Left hindlimb (tissue), 1 donor: ENCODE results near the gene UBE2Q2.
A peak's percentile ranks its signal among the peaks of the same experiment; 100 is the strongest.
"Not testable (repeated sequence)": the region's sequence is repeated elsewhere in the genome, so short reads cannot be mapped to it uniquely, and the experiment has no call there.

ENCODE experiments used
- DNase-seq: peaks from one replicate; pipeline ENCODE4 v3.0.0-alpha.2; 2018

UBE2Q2 gene

GRCh38 chr15:75867449-75867848, 24.2 kb downstream of the UBE2Q2 start:
- DNase-seq = no peak

GRCh38 chr15:75868019-75868418, 24.8 kb downstream of the UBE2Q2 start:
- DNase-seq = no peak

- DNase-seq = no peak
Measured at GRCh38 chr15:75869446-75869845, 26.2 kb downstream of the UBE2Q2 start.

- not testable (repeated sequence) for DNase-seq
Measured at GRCh38 chr15:75871589-75871988, 28.3 kb downstream of the UBE2Q2 start.

GRCh38 chr15:75872403-75872990, 29.2 kb downstream of the UBE2Q2 start:
- DNase-seq = no peak

GRCh38 chr15:75884041-75884440, 40.8 kb downstream of the UBE2Q2 start:
- no peak for DNase-seq

GRCh38 chr15:75887178-75887577, 43.9 kb downstream of the UBE2Q2 start:
- DNase-seq = no peak

GRCh38 chr15:75891895-75892294, 48.6 kb downstream of the UBE2Q2 start:
- DNase-seq = no peak

- no peak for DNase-seq
Measured at GRCh38 chr15:75895731-75896130, 52.5 kb downstream of the UBE2Q2 start.

- DNase-seq = no peak
Measured at GRCh38 chr15:75900577-75900976, 57.3 kb downstream of the UBE2Q2 start.

GRCh38 chr15:75902129-75902557, 58.9 kb downstream of the UBE2Q2 start:
- no peak for DNase-seq

- peak; percentile 91 for DNase-seq
Measured at GRCh38 chr15:75903331-75904239, 60.3 kb downstream of the UBE2Q2 start, which contains the start of gene FBXO22. Gene FBXO22 (plus strand): TSS chr15:75903878. CDS start chr15:75903964, 86 bp downstream.

GRCh38 chr15:75905231-75905630, 62.0 kb downstream of the UBE2Q2 start:
- DNase-seq = no peak

- not testable (repeated sequence) for DNase-seq
Measured at GRCh38 chr15:75910355-75910754, 67.1 kb downstream of the UBE2Q2 start.

- no peak for DNase-seq
Measured at GRCh38 chr15:75916978-75917377, 73.7 kb downstream of the UBE2Q2 start.

- DNase-seq = no peak
Measured at GRCh38 chr15:75918135-75918534, 74.9 kb downstream of the UBE2Q2 start.

- peak; percentile 58 for DNase-seq
Measured at GRCh38 chr15:75920079-75920478, 76.8 kb downstream of the UBE2Q2 start.

GRCh38 chr15:75921732-75922703, 78.8 kb downstream of the UBE2Q2 start:
- DNase-seq = no peak

- no peak for DNase-seq
Measured at GRCh38 chr15:75923756-75924155, 80.5 kb downstream of the UBE2Q2 start.

GRCh38 chr15:75924576-75924975, 81.3 kb downstream of the UBE2Q2 start:
- DNase-seq = no peak

GRCh38 chr15:75925440-75925839, 82.2 kb downstream of the UBE2Q2 start:
- DNase-seq = no peak

- DNase-seq = no peak
Measured at GRCh38 chr15:75926931-75927330, 83.7 kb downstream of the UBE2Q2 start.

- no peak for DNase-seq
Measured at GRCh38 chr15:75927601-75928000, 84.4 kb downstream of the UBE2Q2 start.
